Fibroblast of the conjunctiva (primary cell): ENCODE measurements around the gene HSD17B4.
"Not testable (repeated sequence)": the region's sequence is repeated elsewhere in the genome, so short reads cannot be mapped to it uniquely, and the experiment has no call there.

ENCODE experiments used
- DNase-seq: peaks from one replicate; pipeline ENCODE4 v3.0.0-alpha.2; 2010; ENCODE audit warnings: low read depth

The HSD17B4 gene

GRCh38 chr5:119480629-119481028 lies 28.3 kb downstream of the HSD17B4 start:
- not testable (repeated sequence) for DNase-seq

GRCh38 chr5:119483155-119483554 lies 30.9 kb downstream of the HSD17B4 start:
- DNase-seq = no peak

- no peak for DNase-seq
Measured at GRCh38 chr5:119484884-119485283, 32.6 kb downstream of the HSD17B4 start.

- no peak for DNase-seq
Measured at GRCh38 chr5:119501671-119502179, 49.4 kb downstream of the HSD17B4 start.

GRCh38 chr5:119503939-119504338 lies 51.6 kb downstream of the HSD17B4 start:
- not testable (repeated sequence) for DNase-seq

GRCh38 chr5:119512277-119512676 lies 60.0 kb downstream of the HSD17B4 start:
- no peak for DNase-seq

GRCh38 chr5:119515192-119515591 lies 62.9 kb downstream of the HSD17B4 start:
- DNase-seq = peak; percentile 24

- DNase-seq = not testable (repeated sequence)
Measured at GRCh38 chr5:119517115-119517514, 64.8 kb downstream of the HSD17B4 start.

- DNase-seq = no peak
Measured at GRCh38 chr5:119521232-119521631, 68.9 kb downstream of the HSD17B4 start.

GRCh38 chr5:119522841-119523240 lies 70.5 kb downstream of the HSD17B4 start:
- DNase-seq = no peak

- DNase-seq = peak; percentile 14
Measured at GRCh38 chr5:119524485-119524884, 72.2 kb downstream of the HSD17B4 start.

- DNase-seq = no peak
Measured at GRCh38 chr5:119527351-119527750, 75.1 kb downstream of the HSD17B4 start.

GRCh38 chr5:119529811-119530210 lies 77.5 kb downstream of the HSD17B4 start:
- no peak for DNase-seq

GRCh38 chr5:119532637-119533036 lies 80.3 kb downstream of the HSD17B4 start:
- no peak for DNase-seq

- DNase-seq = no peak
Measured at GRCh38 chr5:119537704-119538103, 85.4 kb downstream of the HSD17B4 start.

GRCh38 chr5:119541716-119542115 lies 89.4 kb downstream of the HSD17B4 start:
- DNase-seq = no peak

GRCh38 chr5:119551819-119552218 lies 99.5 kb downstream of the HSD17B4 start:
- DNase-seq = no peak

- no peak for DNase-seq
Measured at GRCh38 chr5:119554597-119554996, 102.3 kb downstream of the HSD17B4 start.

- DNase-seq = no peak
Measured at GRCh38 chr5:119570910-119571309, 118.6 kb downstream of the HSD17B4 start.

GRCh38 chr5:119578937-119579336 lies 126.6 kb downstream of the HSD17B4 start:
- peak; percentile 2 for DNase-seq

- DNase-seq = no peak
Measured at GRCh38 chr5:119582987-119583386, 130.7 kb downstream of the HSD17B4 start.

- DNase-seq = no peak
Measured at GRCh38 chr5:119583684-119584083, 131.4 kb downstream of the HSD17B4 start.
